Caco-2 (cell line): ENCODE results near the gene ATP8B2. TPM values are rescaled to one million over a fixed set of nuclear protein-coding genes. Genes with fewer than 3 reads are reported as not detected.
A peak's percentile ranks its signal among the peaks of the same experiment; 100 is the strongest.
"Not testable (repeated sequence)": the region's sequence is repeated elsewhere in the genome, so short reads cannot be mapped to it uniquely, and the experiment has no call there.

Experiments used
- BruUV-seq: library from RNA; stranded (reverse); fragments of 400-500 nt; replicated peaks from 2 replicates; lab custom pipeline; 2021; lab: Mats Ljungman, UMichigan
- CTCF ChIA-PET: fragments of 300-600 bp; sonication (Branson Sonifier 250); formaldehyde crosslinking; loops from one replicate; lab custom pipeline; 2022; ENCODE audit warnings: antibody characterized with exemption; lab: Charles Lee
- POLR2A ChIA-PET: fragments of 300-600 bp; sonication (Branson Sonifier 250); formaldehyde crosslinking; loops from one replicate; lab custom pipeline; 2022; ENCODE audit warnings: antibody characterized with exemption; lab: Charles Lee
- DNase-seq, 2 experiments: peaks; one replicate each; pipeline versions ENCODE4 v3.0.0 to v3.0.0-alpha.2; 2020 to 2022
- H3K27me3 ChIP-seq: replicated peaks from 2 replicates; pipeline ENCODE4 v1.6.0; 2011; ENCODE audit warnings: low read length; ENCODE audit not compliant: control insufficient read depth, insufficient read depth
- H3K36me3 ChIP-seq: 2 replicates; pipeline ENCODE4 v1.5.1; 2011; ENCODE audit warnings: low read length; ENCODE audit not compliant: control insufficient read depth, insufficient read depth
- H3K4me1 ChIP-seq: fragments of 250-450 bp; sonication (Bioruptor Pico); 2 replicates; pipeline ENCODE4 v1.5.1; 2020; ENCODE audit warnings: mild to moderate bottlenecking
- H3K4me3 ChIP-seq: 2 replicates; pipeline ENCODE4 v1.5.1; 2011; ENCODE audit warnings: low read depth, mild to moderate bottlenecking, control low read depth, low read length
- H3K9me3 ChIP-seq: fragments of 250-450 bp; sonication (Bioruptor Pico); 2 replicates; pipeline ENCODE4 v1.5.1; 2020; ENCODE audit warnings: mild to moderate bottlenecking, moderate library complexity
- H3K27ac Mint-ChIP-seq: one replicate; pipeline ENCODE4 v1.8.0; 2022; ENCODE audit warnings: mixed read lengths; ENCODE audit not compliant: unreplicated experiment
- H3K27me3 Mint-ChIP-seq: one replicate; pipeline ENCODE4 v1.8.0; 2022; ENCODE audit warnings: mixed read lengths; ENCODE audit not compliant: insufficient read depth, unreplicated experiment
- H3K36me3 Mint-ChIP-seq: one replicate; pipeline ENCODE4 v1.8.0; 2022; ENCODE audit warnings: mild to moderate bottlenecking, mixed read lengths; ENCODE audit not compliant: insufficient read depth, unreplicated experiment
- H3K4me1 Mint-ChIP-seq: one replicate; pipeline ENCODE4 v1.8.0; 2022; ENCODE audit warnings: low read depth, mixed read lengths; ENCODE audit not compliant: unreplicated experiment
- H3K4me3 Mint-ChIP-seq: one replicate; pipeline ENCODE4 v1.8.0; 2022; ENCODE audit warnings: mild to moderate bottlenecking, moderate library complexity, mixed read lengths; ENCODE audit not compliant: unreplicated experiment
- H3K9me3 Mint-ChIP-seq: one replicate; pipeline ENCODE4 v1.8.0; 2022; ENCODE audit warnings: mixed read lengths; ENCODE audit not compliant: unreplicated experiment
- intact Hi-C: fragments of 100-400 bp; cut with micrococcal nuclease; formaldehyde crosslinking; loops from one replicate; pipeline ENCODE4 v1.10.0; 2022; ENCODE audit not compliant: unreplicated experiment
- total RNA-seq: library from RNA; stranded (reverse); gene quantifications from 2 replicates; pipeline ENCODE4 v1.2.3, GENCODE V29; 2022
- TF ChIP-seq, protein P1 (sequence below), 2 experiments: fragments of 200-600 bp in 1 of 2; IDR thresholded peaks; 1 replicate in 1 of 2; 2 replicates in 1 of 2; pipeline versions ENCODE4 v1.5.1 to v1.8.0; 2011 to 2022; ENCODE audit warnings: antibody characterized with exemption in 1 of 2, control low read depth in 1 of 2, inconsistent platforms in 1 of 2, low read depth in 1 of 2, low read length in 1 of 2, mild to moderate bottlenecking in 1 of 2, moderate library complexity in 1 of 2; ENCODE audit not compliant: insufficient read depth in 1 of 2, severe bottlenecking in 1 of 2, unreplicated experiment in 1 of 2

Gene ATP8B2
- total RNA-seq, 1 experiment from 2014 or later = 10.5 TPM

DNA sequence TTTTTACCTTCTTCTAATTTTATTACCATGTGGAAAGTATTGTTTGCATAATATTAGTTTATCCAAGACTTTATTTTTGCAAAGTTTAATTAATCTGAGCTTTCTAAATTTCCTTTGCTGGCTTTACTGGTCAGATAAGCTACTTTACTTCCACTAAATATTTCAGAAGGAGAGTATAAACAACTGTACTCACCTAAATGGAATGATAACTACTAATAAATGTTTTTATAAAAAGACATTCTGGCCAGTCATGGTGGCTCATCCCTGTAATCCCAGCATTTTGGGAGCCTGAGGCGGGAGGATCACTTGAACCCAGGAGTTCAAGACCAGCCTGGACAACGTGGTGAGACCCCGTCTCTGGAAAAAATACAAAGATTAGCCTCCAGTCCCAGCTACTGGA is 36.0 kb downstream of the ATP8B2 start:
- Mint-ChIP-seq H3K4me1 (no peaks in the 10 kb centered on the region), H3K27me3 (no peaks in the 10 kb centered on the region), H3K27ac (no peak overlapping the region), H3K36me3 (no peaks in the 10 kb centered on the region), H3K9me3 (no peaks in the 10 kb centered on the region), H3K4me3 (no peak overlapping the region)
- Histone ChIP-seq H3K4me1 (peaks cover 4% of the 10 kb centered on the region), H3K9me3 (no peaks in the 10 kb centered on the region), H3K4me3 (no peak overlapping the region), H3K27me3 (no peaks in the 10 kb centered on the region), H3K36me3 (no peaks in the 10 kb centered on the region)
- intact Hi-C loops = no loop called here
- TF ChIP-seq, protein P1, sequence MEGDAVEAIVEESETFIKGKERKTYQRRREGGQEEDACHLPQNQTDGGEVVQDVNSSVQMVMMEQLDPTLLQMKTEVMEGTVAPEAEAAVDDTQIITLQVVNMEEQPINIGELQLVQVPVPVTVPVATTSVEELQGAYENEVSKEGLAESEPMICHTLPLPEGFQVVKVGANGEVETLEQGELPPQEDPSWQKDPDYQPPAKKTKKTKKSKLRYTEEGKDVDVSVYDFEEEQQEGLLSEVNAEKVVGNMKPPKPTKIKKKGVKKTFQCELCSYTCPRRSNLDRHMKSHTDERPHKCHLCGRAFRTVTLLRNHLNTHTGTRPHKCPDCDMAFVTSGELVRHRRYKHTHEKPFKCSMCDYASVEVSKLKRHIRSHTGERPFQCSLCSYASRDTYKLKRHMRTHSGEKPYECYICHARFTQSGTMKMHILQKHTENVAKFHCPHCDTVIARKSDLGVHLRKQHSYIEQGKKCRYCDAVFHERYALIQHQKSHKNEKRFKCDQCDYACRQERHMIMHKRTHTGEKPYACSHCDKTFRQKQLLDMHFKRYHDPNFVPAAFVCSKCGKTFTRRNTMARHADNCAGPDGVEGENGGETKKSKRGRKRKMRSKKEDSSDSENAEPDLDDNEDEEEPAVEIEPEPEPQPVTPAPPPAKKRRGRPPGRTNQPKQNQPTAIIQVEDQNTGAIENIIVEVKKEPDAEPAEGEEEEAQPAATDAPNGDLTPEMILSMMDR (IDR thresholded peaks at IDR 0.05; ENCODE audit: insufficient read depth in 1 of 2, low read depth in 1 of 2, low read length in 1 of 2, severe bottlenecking in 1 of 2, unreplicated experiment in 1 of 2) = no peak
- BruUV-seq = no TSS peak
- no peak for DNase-seq
- POLR2A ChIA-PET = no interaction called here
- CTCF ChIA-PET = interaction anchor here (0.6 kb wide), 1 partner anchor 146 kb away, joined by 4 read pairs; no protein-coding TSS in a partner anchor

DNA sequence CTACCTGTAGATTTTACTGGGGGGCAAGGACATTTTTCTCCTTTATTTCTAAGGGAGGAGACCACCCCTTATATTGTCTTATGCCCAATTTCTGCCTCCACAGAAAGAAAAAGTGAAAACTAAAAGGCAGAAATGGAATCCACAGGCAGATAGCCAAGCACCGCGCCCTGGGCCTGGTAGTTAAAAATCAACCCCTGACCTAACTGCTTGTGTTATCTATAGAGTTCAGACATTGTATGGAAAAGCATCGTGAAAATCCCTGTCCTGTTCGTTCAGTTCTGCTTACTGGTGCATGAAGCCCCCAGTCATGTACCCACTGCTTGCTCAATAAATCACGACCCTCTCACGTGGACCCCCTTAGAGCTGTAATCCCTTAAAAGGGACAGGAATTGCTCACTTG is 46.1 kb downstream of the ATP8B2 start:
- ChIA-PET POLR2A (no interaction called here), CTCF (no interaction called here)
- no peaks in the 10 kb centered on the region for H3K9me3 Mint-ChIP-seq
- peak overlapping the region; percentile 67 for H3K27ac Mint-ChIP-seq
- TF ChIP-seq, protein P1 (IDR thresholded peaks at IDR 0.05; ENCODE audit: insufficient read depth in 1 of 2, low read depth in 1 of 2, low read length in 1 of 2, severe bottlenecking in 1 of 2, unreplicated experiment in 1 of 2) = no peak
- no peak overlapping the region for H3K4me3 Mint-ChIP-seq
- H3K4me1 Mint-ChIP-seq = peaks cover 7% of the 10 kb centered on the region
- no peaks in the 10 kb centered on the region for H3K36me3 ChIP-seq
- H3K9me3 ChIP-seq = no peaks in the 10 kb centered on the region
- intact Hi-C loops = no loop called here
- H3K4me3 ChIP-seq = no peak overlapping the region
- DNase-seq = no peak
- peaks cover 7% of the 10 kb centered on the region; the same call in 1 of the 2 replicates for H3K4me1 ChIP-seq
- H3K27me3 ChIP-seq = no peaks in the 10 kb centered on the region
- no TSS peak for BruUV-seq
- H3K27me3 Mint-ChIP-seq = no peaks in the 10 kb centered on the region
- H3K36me3 Mint-ChIP-seq = no peaks in the 10 kb centered on the region

DNA sequence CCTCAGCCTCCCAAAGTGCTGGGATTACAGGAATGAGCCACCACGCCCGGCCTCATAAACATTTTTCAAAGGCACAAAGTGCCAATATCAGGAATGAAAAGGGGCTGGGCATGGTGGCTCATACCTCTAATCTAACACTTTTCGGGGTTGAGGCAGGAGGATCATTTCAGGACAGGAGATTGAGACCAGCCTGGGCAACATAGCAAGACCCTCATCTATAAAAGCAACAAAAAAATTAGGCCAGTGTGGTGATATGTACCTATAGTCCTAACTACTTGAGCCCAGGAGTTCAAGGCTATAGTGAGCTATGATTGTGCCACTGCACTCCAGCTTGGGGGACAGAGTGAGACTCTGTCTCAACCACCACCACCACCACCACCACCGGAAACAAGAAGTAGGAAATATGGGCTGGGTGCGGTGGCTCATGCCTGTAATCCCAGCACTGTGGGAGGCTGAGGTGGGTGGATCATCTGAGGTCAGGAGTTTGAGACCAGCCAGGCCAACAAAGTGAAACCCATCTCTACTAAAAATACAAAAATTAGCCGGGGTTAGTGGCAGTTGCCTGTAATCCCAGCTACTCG is 48.5 kb downstream of the ATP8B2 start:
- H3K27ac Mint-ChIP-seq, H3K9me3 Mint-ChIP-seq: not testable (repeated sequence)

More for the DNA sequence above, 48.5 kb downstream of the ATP8B2 start:
- DNase-seq, CTCF ChIA-PET, H3K27me3 Mint-ChIP-seq, H3K9me3 ChIP-seq, POLR2A ChIA-PET, H3K4me3 Mint-ChIP-seq, intact Hi-C loops, H3K4me1 Mint-ChIP-seq, H3K36me3 Mint-ChIP-seq, BruUV-seq, H3K36me3 ChIP-seq, H3K4me3 ChIP-seq, H3K27me3 ChIP-seq, H3K4me1 ChIP-seq: not testable (repeated sequence)
